GM19452 (cell line): ENCODE results near the gene SNX27.

ENCODE experiments used
- ATAC-seq: cut with Tn5 transposase; IDR thresholded peaks from one replicate; pipeline ENCODE4 v1.9.1; 2021; ENCODE audit not compliant: unreplicated experiment

Gene SNX27

DNA sequence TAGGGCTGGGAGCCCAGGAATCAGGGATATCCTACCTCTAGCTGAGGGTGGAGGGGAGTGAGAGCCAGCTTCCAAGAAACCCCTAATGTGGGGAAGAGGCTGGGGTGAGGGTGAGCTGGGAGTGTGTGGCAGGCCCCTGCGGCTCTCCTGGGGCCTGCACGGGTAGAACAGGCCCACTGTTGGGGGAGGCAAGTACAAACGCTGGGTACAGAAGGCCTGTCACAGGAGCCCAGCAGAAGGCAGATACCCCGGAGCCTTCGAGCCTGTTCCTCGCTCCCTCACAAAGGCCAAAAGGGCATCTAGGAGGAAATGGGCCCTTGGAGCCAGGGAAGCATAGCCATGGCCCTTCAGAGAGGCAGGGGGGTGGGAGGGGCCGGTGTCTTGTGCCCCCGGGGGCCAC lies 91.1 kb downstream of the SNX27 start:
- no peak for ATAC-seq

- no peak for ATAC-seq
These were observed 92.0 kb downstream of the SNX27 start for GRCh38 chr1:151703813-151704212.

DNA sequence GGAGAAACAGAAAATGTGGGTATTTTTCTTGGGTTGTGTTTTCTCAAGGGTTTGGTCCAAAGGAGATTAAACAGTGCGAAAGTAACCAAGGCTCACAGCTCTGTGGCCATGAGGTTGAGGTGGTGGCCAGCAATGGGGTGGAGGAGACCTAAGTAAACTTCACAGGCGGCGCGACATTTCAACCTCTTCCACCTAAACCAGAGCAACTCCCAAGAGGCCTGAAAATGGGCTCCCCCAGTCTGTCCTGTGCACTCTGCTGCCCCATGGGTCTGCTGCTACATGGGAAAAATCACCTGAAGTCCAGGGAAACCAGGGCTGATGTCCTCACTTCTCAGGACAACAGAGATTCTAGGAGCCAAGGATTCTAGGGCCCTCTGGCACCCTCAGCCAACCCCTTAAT lies 92.4 kb downstream of the SNX27 start:
- no peak for ATAC-seq

GRCh38 chr1:151705146-151705545 lies 93.3 kb downstream of the SNX27 start:
- no peak for ATAC-seq

DNA sequence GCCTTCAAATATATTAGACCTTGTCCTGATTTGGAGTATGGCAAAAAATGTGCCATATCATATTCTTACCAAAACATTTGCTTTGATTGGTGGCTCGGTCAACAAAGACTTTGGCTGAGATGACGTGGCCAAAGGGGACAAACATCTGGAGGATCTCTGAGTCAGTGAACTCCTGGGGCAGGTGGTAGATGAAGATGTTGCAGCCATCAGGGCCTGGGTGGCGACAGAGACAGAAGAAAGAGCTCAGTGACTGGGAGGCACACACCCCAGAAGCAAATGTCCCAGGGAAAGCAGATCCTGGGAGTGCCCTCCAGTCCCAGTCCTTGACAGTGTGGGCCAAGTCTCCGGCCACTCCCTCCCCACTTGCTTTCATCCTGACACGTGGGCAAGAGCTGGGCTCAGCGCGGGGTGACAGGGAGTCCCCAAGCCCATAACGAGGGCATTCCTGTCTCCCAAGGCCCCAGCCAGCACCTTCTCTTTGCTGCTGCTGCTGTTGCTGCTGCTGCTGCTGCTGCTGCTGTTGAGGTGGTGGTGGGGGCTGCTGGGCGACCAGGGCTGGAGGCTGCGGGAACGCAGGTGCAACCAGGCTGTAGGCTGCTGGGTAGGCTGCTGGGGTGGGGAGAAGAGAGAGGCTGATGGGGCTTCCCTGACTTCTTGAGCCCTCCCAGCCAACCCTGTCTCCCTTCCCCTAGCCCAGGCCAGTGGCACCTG lies 94.1 kb downstream of the SNX27 start:
- no peak for ATAC-seq

- ATAC-seq: no peak
These were observed 94.9 kb downstream of the SNX27 start for GRCh38 chr1:151706464-151707415.

DNA sequence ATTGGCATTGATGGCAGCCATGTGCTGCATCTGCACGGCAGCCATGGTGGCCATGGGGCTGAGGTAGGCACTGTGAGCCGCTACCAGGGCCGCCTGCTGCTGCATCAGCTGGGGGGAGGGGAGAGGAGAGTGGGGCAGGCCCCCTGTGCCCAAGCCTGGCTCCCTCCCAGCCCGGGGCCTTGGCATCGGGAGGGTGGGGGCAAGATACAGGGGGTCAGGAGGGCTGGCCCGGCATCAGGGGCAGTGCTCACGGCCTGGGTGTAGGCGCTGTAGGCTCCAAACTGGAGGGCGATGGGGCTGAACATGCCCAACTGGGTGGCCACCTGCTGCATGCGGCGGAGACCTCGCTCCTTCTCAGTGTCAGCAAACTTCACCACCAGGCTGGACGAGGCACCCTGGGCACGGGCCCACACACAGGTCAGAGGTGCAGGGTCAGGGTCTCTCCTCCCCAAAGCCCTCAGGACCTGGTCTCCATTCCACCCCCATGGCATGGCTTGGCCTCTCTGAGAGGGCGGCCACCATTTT lies 95.8 kb downstream of the SNX27 start:
- no peak for ATAC-seq

GRCh38 chr1:151708891-151709290 lies 97.0 kb downstream of the SNX27 start:
- no peak for ATAC-seq

- ATAC-seq: no peak
These were observed 98.5 kb downstream of the SNX27 start for GRCh38 chr1:151710187-151710840.

GRCh38 chr1:151711044-151711800 lies 99.4 kb downstream of the SNX27 start:
- ATAC-seq: no peak

DNA sequence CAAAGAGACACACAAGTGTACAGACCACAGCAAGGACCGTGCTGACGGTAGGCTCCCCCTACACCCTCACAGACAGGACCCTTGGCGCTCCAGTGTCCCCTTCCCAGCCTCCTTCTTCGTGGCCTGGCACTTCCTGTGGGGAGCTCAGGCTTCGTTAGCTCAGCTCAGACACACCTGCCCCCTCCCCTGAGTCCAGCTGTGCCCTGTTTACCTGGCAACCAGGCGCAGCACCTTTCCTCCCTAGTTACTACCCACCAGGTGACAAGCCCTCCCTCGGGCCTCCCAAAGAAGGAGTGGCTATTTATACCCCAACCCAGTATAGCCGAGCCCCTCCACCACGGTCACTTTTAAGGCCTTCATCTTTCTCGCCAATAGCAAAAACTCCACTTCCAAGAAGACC lies 100.1 kb downstream of the SNX27 start:
- no peak for ATAC-seq

GRCh38 chr1:151713044-151713443 lies 101.2 kb downstream of the SNX27 start:
- ATAC-seq: no peak

GRCh38 chr1:151713874-151714273 lies 102.0 kb downstream of the SNX27 start:
- ATAC-seq: no peak

GRCh38 chr1:151714820-151715725 lies 103.2 kb downstream of the SNX27 start:
- ATAC-seq: no peak

- no peak for ATAC-seq
These were observed 104.0 kb downstream of the SNX27 start for GRCh38 chr1:151715726-151716404.

DNA sequence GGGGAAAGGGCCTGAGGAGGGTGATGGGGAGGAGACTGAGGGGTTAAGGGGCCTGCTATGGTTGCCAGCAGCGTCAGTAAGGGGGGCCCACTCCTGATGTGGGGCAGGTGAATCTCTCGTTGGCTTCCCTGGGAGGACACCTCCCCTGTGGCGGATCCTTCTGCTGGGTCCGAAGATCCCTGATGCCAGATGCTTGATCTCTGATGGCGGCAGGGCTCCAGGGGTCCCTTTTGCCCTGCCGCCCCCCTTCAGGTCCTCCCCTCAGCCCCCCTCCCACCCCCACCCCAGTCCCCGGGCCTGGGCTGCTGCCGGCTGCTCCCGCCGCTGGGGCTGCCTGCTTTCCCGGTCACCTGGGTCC lies 104.5 kb downstream of the SNX27 start:
- ATAC-seq: no peak

DNA sequence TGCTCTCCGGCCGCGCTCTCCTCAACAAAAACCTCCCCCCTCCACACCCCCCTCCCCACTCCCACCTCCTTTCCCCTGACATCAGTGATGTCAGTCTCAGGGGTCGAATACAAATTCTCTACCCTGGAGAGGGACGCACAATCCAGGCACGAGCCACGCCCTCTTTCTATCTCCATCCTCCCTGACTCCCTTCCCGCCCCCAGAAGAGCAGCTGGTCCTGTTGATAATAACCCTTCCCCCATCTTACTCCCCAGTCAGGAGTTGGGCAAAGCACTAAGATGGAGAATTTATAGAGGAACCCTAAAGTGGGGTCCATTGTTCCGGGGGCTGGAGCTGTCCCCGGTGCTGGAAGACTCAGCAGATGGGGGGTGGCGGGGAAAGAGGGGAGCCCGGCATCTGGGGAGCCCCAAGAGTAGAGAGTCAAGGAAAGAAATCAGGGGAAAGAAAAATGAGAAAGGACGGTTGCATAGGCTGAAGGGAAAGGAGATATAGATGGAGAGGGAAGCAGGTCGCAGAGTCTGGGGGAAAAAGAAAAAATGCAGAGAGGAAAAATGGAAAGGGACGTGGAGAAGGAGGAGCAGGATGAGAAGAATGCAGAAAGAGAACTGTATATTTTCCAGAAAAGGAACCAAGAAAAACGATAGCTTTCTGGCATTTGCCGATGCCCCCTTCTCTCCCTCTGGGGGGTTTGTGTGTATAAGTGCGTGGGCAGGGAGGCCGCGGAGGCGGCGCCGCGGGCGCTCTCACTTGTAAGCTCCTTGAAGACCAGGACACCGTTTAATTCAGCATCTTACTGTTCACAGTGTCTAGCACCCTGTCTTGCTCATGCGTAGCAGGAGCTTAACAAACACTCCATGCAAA lies 105.2 kb downstream of the SNX27 start, which contains the start of gene CELF3:
Gene CELF3, minus strand, starts transcription at position 33 of the 861 bp plus-strand sequence. CDS start 783 bp downstream, outside the sequence.
- ATAC-seq: no peak

- no peak for ATAC-seq
These were observed 106.2 kb downstream of the SNX27 start for GRCh38 chr1:151718011-151718431.
